Measurements from ENCODE around the gene TFIP11.

TFIP11 gene

GRCh38 chr22:26446808-26447515 is 65.3 kb downstream of the TFIP11 start:
- H3K4me1 ChIP-seq (ENCODE audit: insufficient read depth, low read length), result no peaks in the 10 kb centered on the region
- H3K9me3 ChIP-seq (ENCODE audit: insufficient read depth, low read depth, low read length), result no peaks in the 10 kb centered on the region
- no peak overlapping the region for H3K4me3 ChIP-seq (ENCODE audit: low read length)
- WGBS, result 93% methylated on average over 17 of the region's 17 CpGs
- H3K36me3 ChIP-seq (ENCODE audit: insufficient read depth, low read length), result peaks cover 22% of the 10 kb centered on the region
- H3K27ac ChIP-seq (ENCODE audit: low read depth, low read length), result no peak overlapping the region
- H3K9ac ChIP-seq (ENCODE audit: low read depth, low read length), result no peak overlapping the region
- no peaks in the 10 kb centered on the region for H3K27me3 ChIP-seq (ENCODE audit: insufficient read depth, low read length)

DNA sequence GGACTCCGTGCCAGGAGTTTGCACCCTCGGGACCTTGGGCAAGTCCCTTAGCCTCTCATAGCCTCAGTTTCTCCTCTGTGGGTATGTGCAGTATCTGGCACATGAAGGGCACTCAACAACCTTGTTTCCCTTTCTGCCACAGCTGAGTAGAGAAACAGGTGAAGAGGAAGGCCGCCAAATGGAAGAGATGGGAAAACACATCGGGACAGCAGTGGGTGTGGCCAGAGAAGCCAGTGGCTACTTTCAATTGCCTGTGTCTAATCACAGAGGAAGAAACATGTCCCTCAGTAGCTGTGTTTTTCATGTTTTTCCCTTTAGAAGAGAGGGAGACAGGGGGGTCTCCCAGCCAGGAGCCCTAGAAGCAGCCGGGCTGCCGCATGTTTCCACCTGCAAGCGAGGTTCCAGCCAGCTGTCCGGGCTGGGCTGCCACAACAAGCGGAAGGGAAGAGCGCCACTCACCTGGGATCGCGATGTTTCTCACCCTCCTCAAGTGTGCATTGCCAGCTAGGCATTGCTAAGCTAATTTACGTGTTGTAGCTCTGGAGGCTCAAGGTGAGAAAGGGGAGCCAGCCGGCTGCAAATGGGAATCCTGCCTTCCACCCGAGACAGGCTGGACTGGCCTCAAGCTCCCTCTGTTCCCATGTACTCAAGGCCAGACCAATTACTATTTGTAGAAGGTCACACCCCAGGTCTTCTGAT is 66.5 kb downstream of the TFIP11 start:
- Histone ChIP-seq H3K9ac (ENCODE audit: low read depth, low read length) (no peak overlapping the region), H3K4me3 (ENCODE audit: low read length) (no peak overlapping the region), H3K27me3 (ENCODE audit: insufficient read depth, low read length) (no peaks in the 10 kb centered on the region), H3K9me3 (ENCODE audit: insufficient read depth, low read depth, low read length) (no peaks in the 10 kb centered on the region), H3K27ac (ENCODE audit: low read depth, low read length) (no peak overlapping the region), H3K36me3 (ENCODE audit: insufficient read depth, low read length) (peaks cover 10% of the 10 kb centered on the region), H3K4me1 (ENCODE audit: insufficient read depth, low read length) (no peaks in the 10 kb centered on the region)
- WGBS, result 89% methylated on average over 15 of the region's 15 CpGs

- H3K4me1 ChIP-seq (ENCODE audit: insufficient read depth, low read length), result no peaks in the 10 kb centered on the region
- no peaks in the 10 kb centered on the region for H3K27me3 ChIP-seq (ENCODE audit: insufficient read depth, low read length)
- H3K4me3 ChIP-seq (ENCODE audit: low read length), result no peak overlapping the region
- no peak overlapping the region for H3K9ac ChIP-seq (ENCODE audit: low read depth, low read length)
- 94% methylated on average over 8 of the region's 8 CpGs for WGBS
- no peak overlapping the region for H3K27ac ChIP-seq (ENCODE audit: low read depth, low read length)
- H3K36me3 ChIP-seq (ENCODE audit: insufficient read depth, low read length), result peaks cover 4% of the 10 kb centered on the region; the same call in 1 of the 2 replicates
- no peaks in the 10 kb centered on the region for H3K9me3 ChIP-seq (ENCODE audit: insufficient read depth, low read depth, low read length)
Measured at GRCh38 chr22:26444777-26445176, 67.5 kb downstream of the TFIP11 start.

- Histone ChIP-seq H3K9me3 (ENCODE audit: insufficient read depth, low read depth, low read length) (no peaks in the 10 kb centered on the region), H3K4me1 (ENCODE audit: insufficient read depth, low read length) (no peaks in the 10 kb centered on the region), H3K4me3 (ENCODE audit: low read length) (no peak overlapping the region), H3K9ac (ENCODE audit: low read depth, low read length) (no peak overlapping the region), H3K36me3 (ENCODE audit: insufficient read depth, low read length) (peaks cover 4% of the 10 kb centered on the region; the same call in 1 of the 2 replicates), H3K27me3 (ENCODE audit: insufficient read depth, low read length) (no peaks in the 10 kb centered on the region), H3K27ac (ENCODE audit: low read depth, low read length) (no peak overlapping the region)
- WGBS, result 94% methylated on average over 16 of the region's 16 CpGs
Measured at GRCh38 chr22:26443901-26444690, 68.2 kb downstream of the TFIP11 start.

GRCh38 chr22:26442086-26442756 is 70.1 kb downstream of the TFIP11 start:
- Histone ChIP-seq H3K36me3 (ENCODE audit: insufficient read depth, low read length) (peaks cover 4% of the 10 kb centered on the region; the same call in 1 of the 2 replicates), H3K4me3 (ENCODE audit: low read length) (no peak overlapping the region), H3K9me3 (ENCODE audit: insufficient read depth, low read depth, low read length) (no peaks in the 10 kb centered on the region), H3K4me1 (ENCODE audit: insufficient read depth, low read length) (no peaks in the 10 kb centered on the region), H3K27ac (ENCODE audit: low read depth, low read length) (no peak overlapping the region), H3K9ac (ENCODE audit: low read depth, low read length) (no peak overlapping the region), H3K27me3 (ENCODE audit: insufficient read depth, low read length) (no peaks in the 10 kb centered on the region)
- WGBS, result 90% methylated on average over 4 of the region's 4 CpGs
